MM.1S (cell line): ENCODE results near the gene SERF2.
"Not testable (repeated sequence)": the region's sequence is repeated elsewhere in the genome, so short reads cannot be mapped to it uniquely, and the experiment has no call there.

Experiments used
- EZH2 ChIP-seq: fragments of 300-600 bp; sonication (generic); optimal IDR thresholded peaks from 2 replicates; pipeline ENCODE3; 2017; ENCODE audit warnings: low read depth, mild to moderate bottlenecking, antibody characterized with exemption, low read length, mixed read lengths
- TF ChIP-seq, protein P1 (sequence below): fragments of 300-600 bp; sonication (generic); IDR thresholded peaks from 2 replicates; pipeline ENCODE4 v1.5.1; 2016; ENCODE audit warnings: antibody characterized with exemption, low read length, mixed read lengths

DNA sequence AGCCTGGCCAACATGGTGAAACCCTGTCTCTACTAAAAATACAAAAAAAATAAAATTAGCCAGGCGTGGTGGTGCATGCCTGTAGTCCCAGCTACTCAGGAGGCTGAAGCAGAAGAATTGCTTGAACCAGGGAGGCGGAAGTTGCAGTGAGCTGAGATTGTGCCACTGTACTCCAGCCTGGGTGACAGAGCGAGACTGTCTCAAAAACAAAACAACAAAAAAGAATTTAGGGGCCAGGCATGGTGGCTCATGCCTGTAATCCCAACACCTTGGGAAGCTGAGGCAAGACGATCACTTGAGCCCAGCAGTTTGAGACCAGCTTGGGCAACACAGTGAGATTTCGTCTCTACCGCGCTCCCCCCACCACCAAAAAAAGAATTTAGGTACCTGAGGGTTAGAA, 10.6 kb downstream of the SERF2 start:
- TF ChIP-seq, protein P1, sequence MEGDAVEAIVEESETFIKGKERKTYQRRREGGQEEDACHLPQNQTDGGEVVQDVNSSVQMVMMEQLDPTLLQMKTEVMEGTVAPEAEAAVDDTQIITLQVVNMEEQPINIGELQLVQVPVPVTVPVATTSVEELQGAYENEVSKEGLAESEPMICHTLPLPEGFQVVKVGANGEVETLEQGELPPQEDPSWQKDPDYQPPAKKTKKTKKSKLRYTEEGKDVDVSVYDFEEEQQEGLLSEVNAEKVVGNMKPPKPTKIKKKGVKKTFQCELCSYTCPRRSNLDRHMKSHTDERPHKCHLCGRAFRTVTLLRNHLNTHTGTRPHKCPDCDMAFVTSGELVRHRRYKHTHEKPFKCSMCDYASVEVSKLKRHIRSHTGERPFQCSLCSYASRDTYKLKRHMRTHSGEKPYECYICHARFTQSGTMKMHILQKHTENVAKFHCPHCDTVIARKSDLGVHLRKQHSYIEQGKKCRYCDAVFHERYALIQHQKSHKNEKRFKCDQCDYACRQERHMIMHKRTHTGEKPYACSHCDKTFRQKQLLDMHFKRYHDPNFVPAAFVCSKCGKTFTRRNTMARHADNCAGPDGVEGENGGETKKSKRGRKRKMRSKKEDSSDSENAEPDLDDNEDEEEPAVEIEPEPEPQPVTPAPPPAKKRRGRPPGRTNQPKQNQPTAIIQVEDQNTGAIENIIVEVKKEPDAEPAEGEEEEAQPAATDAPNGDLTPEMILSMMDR: not testable (repeated sequence)
- not testable (repeated sequence) for TF ChIP-seq EZH2
